Hepatocyte (in vitro differentiated cells): ENCODE results near the gene CORO6.

Source experiments
- EZH2phosphoT487 ChIP-seq: fragments of 200-600 bp; sonication (generic); IDR thresholded peaks from one replicate; pipeline ENCODE4 v1.6.1; 2018; ENCODE audit warnings: antibody characterized with exemption, mild to moderate bottlenecking, low read depth, moderate library complexity; ENCODE audit not compliant: unreplicated experiment, severe bottlenecking
- TF ChIP-seq, protein P1 (sequence below): fragments of 200-600 bp; sonication (generic); IDR thresholded peaks from 2 replicates; pipeline ENCODE4 v1.5.1; 2016; ENCODE audit warnings: antibody characterized with exemption, mild to moderate bottlenecking; ENCODE audit not compliant: poor library complexity

DNA sequence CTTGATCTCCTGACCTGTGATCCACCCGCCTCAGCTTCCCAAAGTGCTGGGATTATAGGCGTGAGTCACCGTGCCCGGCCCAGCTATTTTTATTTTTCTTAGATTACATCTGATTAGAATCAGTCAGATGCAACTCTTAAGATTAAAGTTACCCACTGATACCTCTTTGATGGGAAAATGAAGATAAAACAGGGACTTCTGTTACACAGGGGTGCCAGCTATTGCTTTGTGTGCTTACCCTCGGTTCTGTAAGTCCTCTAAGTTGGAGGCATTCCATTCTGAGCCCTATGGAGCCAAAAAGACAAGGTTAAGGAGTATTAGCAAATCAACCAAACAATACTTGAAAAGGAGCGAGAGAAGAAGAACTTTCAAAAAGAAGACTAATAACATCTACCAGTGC, 32.6 kb upstream of the CORO6 start:
- TF ChIP-seq, protein P1, sequence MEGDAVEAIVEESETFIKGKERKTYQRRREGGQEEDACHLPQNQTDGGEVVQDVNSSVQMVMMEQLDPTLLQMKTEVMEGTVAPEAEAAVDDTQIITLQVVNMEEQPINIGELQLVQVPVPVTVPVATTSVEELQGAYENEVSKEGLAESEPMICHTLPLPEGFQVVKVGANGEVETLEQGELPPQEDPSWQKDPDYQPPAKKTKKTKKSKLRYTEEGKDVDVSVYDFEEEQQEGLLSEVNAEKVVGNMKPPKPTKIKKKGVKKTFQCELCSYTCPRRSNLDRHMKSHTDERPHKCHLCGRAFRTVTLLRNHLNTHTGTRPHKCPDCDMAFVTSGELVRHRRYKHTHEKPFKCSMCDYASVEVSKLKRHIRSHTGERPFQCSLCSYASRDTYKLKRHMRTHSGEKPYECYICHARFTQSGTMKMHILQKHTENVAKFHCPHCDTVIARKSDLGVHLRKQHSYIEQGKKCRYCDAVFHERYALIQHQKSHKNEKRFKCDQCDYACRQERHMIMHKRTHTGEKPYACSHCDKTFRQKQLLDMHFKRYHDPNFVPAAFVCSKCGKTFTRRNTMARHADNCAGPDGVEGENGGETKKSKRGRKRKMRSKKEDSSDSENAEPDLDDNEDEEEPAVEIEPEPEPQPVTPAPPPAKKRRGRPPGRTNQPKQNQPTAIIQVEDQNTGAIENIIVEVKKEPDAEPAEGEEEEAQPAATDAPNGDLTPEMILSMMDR = no peak
- no peak for TF ChIP-seq EZH2phosphoT487
